NCI-H2196 treated with DMSO at 0.1 percent for 48 hours (cell line): ENCODE data around the gene IGFBP5.

Source experiments
- DNase-seq: peaks from one replicate; lab custom pipeline; 2025; ENCODE audit not compliant: unreplicated experiment; lab: John Stamatoyannopoulos, UW

IGFBP5 gene

DNA sequence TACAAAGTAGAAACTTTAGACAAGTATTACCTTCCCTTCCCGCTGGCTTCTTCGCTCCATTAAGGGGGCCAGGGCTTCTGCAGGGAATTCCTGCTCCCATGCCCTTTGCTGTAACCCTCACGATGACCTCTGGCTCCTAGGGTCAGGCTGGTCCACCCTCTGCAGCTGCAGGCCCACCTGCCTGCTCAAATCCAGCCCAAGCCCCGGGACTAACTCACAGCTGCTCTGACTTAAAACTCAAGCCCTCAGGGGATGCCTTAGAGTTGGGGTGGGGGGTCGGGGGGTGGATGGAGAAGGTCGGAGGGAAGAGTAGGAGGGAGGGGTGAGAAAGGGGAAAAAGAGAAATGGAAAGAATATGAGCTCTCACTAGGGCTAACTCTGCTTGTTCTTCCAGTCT is 4.9 kb downstream of the IGFBP5 start:
- no peak for DNase-seq

DNA sequence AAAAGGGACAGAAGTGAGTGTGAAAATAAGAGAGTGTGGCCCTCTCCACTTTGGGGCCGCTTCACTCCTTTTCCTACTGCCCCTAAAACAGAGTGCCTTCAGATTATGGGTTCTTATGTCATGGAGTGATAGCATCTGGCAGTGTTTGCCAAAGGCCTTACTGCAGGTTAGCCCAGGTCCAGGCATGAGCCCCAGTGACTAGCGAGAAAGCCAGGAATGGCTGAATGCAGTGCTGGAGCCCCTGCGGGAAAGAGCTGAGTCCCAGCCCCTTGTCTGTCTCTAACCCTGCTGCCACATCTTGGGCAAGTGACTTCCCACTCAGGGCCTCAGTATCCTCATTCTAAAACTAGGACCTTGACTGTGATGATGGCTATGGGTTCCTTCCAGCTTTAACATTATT is 6.0 kb downstream of the IGFBP5 start:
- no peak for DNase-seq

DNA sequence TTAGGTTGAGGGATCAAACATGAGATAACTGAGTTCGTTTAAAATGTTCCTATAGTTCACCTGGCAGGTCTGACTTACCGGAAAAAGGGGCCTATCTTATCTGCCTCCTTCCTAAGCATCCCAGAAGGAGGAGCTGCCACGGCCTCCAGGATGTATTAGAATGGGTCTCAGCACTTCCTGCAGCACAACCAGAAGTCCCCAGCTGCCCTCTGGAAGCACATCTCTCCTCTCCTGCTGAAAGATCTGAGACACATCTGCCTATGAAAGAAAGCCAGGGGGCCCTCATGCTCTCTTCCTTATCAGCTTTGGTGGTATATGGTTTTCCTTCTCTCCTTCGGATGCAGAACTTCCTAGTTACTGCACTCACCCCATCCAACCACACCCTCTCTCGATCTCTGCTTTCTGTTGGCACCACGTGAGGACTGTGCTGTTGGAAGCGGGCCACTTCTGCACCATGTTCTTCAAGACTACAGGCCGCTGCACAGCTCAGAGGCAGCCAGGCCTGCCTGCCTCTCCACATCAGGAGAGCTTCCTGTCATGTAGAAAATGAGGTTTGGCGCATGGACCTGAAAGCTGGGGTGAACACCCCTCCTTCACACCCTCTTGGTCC is 6.5 kb downstream of the IGFBP5 start:
- peak; percentile 29 for DNase-seq

- no peak for DNase-seq
Observed at GRCh38 chr2:216687646-216688045, 7.7 kb downstream of the IGFBP5 start.

DNA sequence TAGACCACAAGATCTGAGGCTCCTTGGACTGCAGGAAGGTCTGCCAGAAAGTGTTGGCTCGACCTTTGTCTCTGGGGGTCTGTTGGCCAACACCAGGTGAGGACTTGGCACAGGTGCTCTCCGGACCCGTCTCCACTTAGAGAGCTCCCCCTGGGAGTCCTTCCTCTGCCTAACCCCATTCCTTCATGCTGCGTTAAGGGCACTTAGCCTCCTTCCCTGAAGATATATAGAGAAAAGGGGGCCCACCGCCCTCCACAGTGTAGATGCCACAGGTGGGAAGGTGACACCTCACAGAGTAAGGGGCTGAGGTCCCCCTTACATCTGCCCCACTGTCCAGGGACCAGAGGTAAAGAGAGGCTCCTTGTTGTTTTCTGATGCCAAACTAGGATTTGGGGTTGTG is 8.2 kb downstream of the IGFBP5 start:
- no peak for DNase-seq

- DNase-seq, result no peak
Observed at GRCh38 chr2:216685327-216685875, 9.9 kb downstream of the IGFBP5 start.

DNA sequence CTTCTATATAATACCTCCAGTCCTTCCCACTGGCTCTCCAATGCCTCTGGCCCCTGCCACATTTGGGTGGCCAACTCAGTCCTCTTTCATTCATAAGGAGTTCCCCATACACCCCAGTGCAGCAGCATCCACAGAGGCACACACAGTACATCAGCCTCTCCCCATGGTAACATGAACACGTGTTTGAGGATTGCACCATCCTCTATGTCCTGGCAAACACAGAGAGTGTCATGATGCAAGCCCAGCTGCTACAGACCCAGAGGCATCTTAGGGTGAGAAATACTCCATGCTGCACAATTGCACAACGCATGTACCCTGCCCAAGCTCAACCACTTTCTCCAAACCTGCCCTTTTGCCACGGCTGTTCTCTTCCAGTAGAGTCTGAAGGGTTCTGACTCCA is 11.5 kb downstream of the IGFBP5 start:
- no peak for DNase-seq

DNA sequence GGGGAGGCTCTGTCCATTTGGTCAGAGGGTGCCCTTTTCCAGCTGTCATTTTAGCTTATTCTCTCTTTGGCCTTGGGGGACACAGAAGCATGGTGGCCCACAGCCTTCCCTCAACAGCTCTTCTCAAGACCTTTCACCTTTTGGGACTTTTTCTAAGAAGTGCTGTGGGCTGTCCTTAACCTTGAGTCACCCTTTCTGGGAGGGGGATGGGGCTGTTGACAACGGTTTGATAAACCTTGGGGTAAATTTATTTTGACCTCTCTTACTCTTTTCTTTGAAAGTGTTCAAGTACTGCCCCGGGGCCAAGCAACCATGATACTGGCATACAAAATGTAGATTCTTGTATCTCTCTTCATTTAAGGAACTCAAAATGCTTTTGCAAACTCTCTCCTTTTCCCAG is 13.7 kb downstream of the IGFBP5 start:
- no peak for DNase-seq

GRCh38 chr2:216680951-216681629 is 14.3 kb downstream of the IGFBP5 start:
- DNase-seq, result no peak

DNA sequence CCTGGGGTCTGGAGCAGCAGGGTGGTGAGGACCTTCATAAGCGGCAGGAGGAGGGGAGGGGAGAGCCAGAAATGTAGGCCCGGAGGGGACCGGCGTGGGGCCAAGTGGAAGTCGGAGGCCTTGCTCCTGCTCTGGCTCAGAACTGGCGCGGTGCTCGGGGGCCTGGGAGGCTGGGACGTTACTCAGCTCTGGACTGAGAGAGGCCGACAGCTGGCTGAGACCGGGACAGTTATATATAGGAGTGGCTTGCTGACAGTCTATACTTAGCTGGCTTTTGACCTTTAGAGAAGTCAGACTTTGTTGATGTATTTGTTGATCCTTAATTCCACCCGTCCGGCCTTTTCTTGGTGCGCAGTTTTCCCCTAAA is 15.7 kb downstream of the IGFBP5 start:
- no peak for DNase-seq

GRCh38 chr2:216678813-216679657 is 16.3 kb downstream of the IGFBP5 start:
- DNase-seq, result no peak

- DNase-seq, result no peak
Observed at GRCh38 chr2:216678098-216678465, 17.3 kb downstream of the IGFBP5 start.

DNA sequence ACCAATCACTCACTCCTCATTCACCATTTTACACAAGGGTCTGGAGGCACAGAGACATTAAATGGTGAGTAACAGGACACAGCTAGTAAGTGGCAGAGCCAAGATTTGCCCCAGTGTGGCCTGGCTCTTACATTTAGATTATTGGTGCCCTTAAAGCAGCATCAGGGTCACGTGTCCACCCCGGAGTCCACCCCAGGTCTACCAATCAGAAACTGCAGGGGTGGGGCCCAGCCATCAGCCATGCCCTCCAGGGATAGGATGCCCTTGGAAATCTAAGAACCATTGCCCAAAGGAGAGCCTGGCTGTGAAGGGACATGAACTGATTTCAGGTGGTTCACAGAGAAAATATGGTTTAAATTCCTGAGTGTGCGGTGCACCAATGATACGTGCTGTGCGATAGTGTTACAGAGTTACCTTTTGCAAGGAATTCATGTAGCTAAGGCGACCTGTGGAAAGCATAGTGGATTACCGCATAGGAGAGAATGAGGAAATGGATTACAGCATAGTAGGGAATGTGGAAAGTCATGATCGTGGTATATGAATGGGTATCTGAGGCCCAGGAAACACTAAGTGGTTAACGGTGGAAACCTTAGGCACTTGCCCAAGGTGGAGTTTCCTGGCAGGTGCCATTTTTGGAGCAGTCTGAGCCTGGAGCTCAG is 17.8 kb downstream of the IGFBP5 start:
- DNase-seq, result no peak

DNA sequence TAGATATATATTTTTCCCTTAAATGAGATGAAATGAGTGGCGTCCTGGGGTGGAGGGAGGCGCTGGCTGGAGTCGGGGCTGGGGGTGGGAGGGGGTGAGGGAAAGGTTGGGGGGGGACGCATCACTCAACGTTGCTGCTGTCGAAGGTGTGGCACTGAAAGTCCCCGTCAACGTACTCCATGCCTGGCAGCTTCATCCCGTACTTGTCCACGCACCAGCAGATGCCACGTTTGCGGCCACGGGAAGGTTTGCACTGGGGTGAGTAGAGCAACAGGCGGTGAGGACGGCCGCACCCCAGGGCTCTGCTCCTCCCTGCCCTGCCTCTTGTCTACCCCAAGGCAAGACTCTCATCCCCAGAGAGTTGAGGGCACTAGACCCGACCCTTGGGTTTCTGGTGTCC is 18.7 kb downstream of the IGFBP5 start:
- no peak for DNase-seq

GRCh38 chr2:216674376-216674775 is 21.0 kb downstream of the IGFBP5 start:
- no peak for DNase-seq

GRCh38 chr2:216673609-216674008 is 21.7 kb downstream of the IGFBP5 start:
- DNase-seq, result no peak

GRCh38 chr2:216673021-216673420 is 22.3 kb downstream of the IGFBP5 start:
- DNase-seq, result no peak

DNA sequence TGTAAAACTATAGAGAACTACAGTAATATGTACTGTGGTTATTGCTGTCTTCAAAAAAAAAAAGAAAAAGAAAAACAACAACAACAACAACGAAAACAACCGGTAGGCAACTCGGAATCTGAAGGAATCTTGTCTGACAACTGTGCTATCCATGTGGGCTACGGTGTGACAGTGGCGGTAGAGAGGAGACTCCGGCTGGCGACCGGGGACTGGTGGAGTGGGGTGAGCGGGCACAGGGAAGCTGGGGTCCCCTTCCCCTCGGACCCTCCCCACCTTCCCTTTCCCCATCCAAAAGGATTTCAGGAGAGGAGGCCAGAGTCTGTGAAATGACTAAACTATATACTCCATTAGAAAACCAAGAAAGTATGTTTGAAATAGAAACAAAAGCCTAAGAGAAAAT is 22.9 kb downstream of the IGFBP5 start:
- no peak for DNase-seq

GRCh38 chr2:216671791-216672343 is 23.5 kb downstream of the IGFBP5 start:
- DNase-seq, result no peak

- no peak for DNase-seq
Observed at GRCh38 chr2:216671081-216671411, 24.3 kb downstream of the IGFBP5 start.
